Activated CD4-positive, alpha-beta T cell treated with anti-CD3 and anti-CD28 coated beads for 36 hours (primary cell): ENCODE measurements around the gene DCDC2. TPM values are rescaled to one million over a fixed set of nuclear protein-coding genes. Genes with fewer than 3 reads are reported as not detected.
"Not testable (repeated sequence)": the region's sequence is repeated elsewhere in the genome, so short reads cannot be mapped to it uniquely, and the experiment has no call there.

Experiments used
- ATAC-seq: fragments of 200-7000 bp; cut with Tn5 transposase; one replicate; pipeline ENCODE4 v1.10.0; 2021; ENCODE audit warnings: mild to moderate bottlenecking, moderate library complexity
- CTCF ChIA-PET: fragments of 350-600 bp; sonication (Branson Sonifier 250); formaldehyde crosslinking; loops from one replicate; lab custom pipeline; 2021; ENCODE audit warnings: antibody characterized with exemption; lab: Charles Lee
- POLR2A ChIA-PET: fragments of 350-600 bp; sonication (Branson Sonifier 250); formaldehyde crosslinking; loops from one replicate; lab custom pipeline; 2021; ENCODE audit warnings: antibody characterized with exemption, inconsistent platforms; lab: Charles Lee
- DNase-seq: peaks from one replicate; pipeline ENCODE4 v3.0.0-alpha.2; 2020
- H3K27ac Mint-ChIP-seq: one replicate; pipeline ENCODE4 v1.8.0; 2021; ENCODE audit warnings: mixed read lengths
- H3K27me3 Mint-ChIP-seq: one replicate; pipeline ENCODE4 v1.8.0; 2021; ENCODE audit warnings: mixed read lengths
- H3K36me3 Mint-ChIP-seq: one replicate; pipeline ENCODE4 v1.8.0; 2021; ENCODE audit warnings: low read depth, mixed read lengths
- H3K4me1 Mint-ChIP-seq: one replicate; pipeline ENCODE4 v1.8.0; 2021; ENCODE audit warnings: mixed read lengths
- H3K4me3 Mint-ChIP-seq: one replicate; pipeline ENCODE4 v1.8.0; 2021; ENCODE audit warnings: mild to moderate bottlenecking, moderate library complexity, mixed read lengths
- H3K9me3 Mint-ChIP-seq: one replicate; pipeline ENCODE4 v1.8.0; 2021; ENCODE audit warnings: low read depth, mixed read lengths
- intact Hi-C, 2 experiments: fragments of 100-400 bp; cut with DNase I in 1 of 2; cut with micrococcal nuclease in 1 of 2; formaldehyde crosslinking; loops; one replicate each; pipeline versions ENCODE4 v1.14.2 to v1.15.1; 2022 to 2024; cut with DNase I, micrococcal nuclease
- total RNA-seq, 2 experiments: library from RNA; stranded (reverse); gene quantifications; one replicate each; pipeline ENCODE4 v1.2.3, GENCODE V29; 2021

The DCDC2 gene
- total RNA-seq = under 1 TPM in 1 of 2 experiments, not detected in 1; 0.23 TPM

GRCh38 chr6:24357336-24358218 is at the start of gene DCDC2:
Gene DCDC2 (minus strand): TSS chr6:24358059. CDS start chr6:24357750, 309 bp downstream.
- ATAC-seq = peak; percentile 14
- H3K27ac Mint-ChIP-seq = no peak within 1 kb of the TSS
- H3K27me3 Mint-ChIP-seq = peaks cover 12% of the 10 kb centered on the region
- H3K36me3 Mint-ChIP-seq = no peaks in the 10 kb centered on the region
- peaks cover 28% of the 10 kb centered on the region for H3K4me1 Mint-ChIP-seq
- ChIA-PET POLR2A (no interaction called here), CTCF (no interaction called here)
- intact Hi-C loops = loop anchor here in 1 of 2 experiments (2.0 kb wide), 1 partner anchor 75 kb away; no protein-coding TSS in a partner anchor
- H3K4me3 Mint-ChIP-seq = peak within 1 kb of the TSS; percentile 68
- no peaks in the 10 kb centered on the region for H3K9me3 Mint-ChIP-seq
- DNase-seq = peak; percentile 64

- no peaks in the 10 kb centered on the region for H3K9me3 Mint-ChIP-seq
- intact Hi-C loops = loop anchor here in 1 of 2 experiments (10.0 kb wide), 1 partner anchor 290 kb away; no protein-coding TSS in a partner anchor
- DNase-seq (no peak), ATAC-seq (no peak)
- H3K27me3 Mint-ChIP-seq = peaks cover under 1% of the 10 kb centered on the region
- CTCF ChIA-PET = interaction anchor here (1.2 kb wide), 1 partner anchor 45 kb away, joined by 4 read pairs; no protein-coding TSS in a partner anchor
- H3K36me3 Mint-ChIP-seq = peaks cover 13% of the 10 kb centered on the region
- POLR2A ChIA-PET = no interaction called here
- no peak overlapping the region for H3K27ac Mint-ChIP-seq
- H3K4me1 Mint-ChIP-seq = peaks cover 26% of the 10 kb centered on the region
- H3K4me3 Mint-ChIP-seq = no peak overlapping the region
These were observed 47.4 kb upstream of the DCDC2 start for GRCh38 chr6:24405262-24405661.

- no peak for ATAC-seq
- H3K9me3 Mint-ChIP-seq = no peaks in the 10 kb centered on the region
- peak overlapping the region; percentile 86 for H3K27ac Mint-ChIP-seq
- no peak for DNase-seq
- peak overlapping the region; percentile 93 for H3K4me3 Mint-ChIP-seq
- H3K36me3 Mint-ChIP-seq = peaks cover 8% of the 10 kb centered on the region
- ChIA-PET CTCF (no interaction called here), POLR2A (no interaction called here)
- H3K27me3 Mint-ChIP-seq = peaks cover 12% of the 10 kb centered on the region
- intact Hi-C loops = loop anchor here (2.0 to 10.0 kb wide), 4 partner anchors 43 to 291 kb away; partner anchors contain the start of genes ACOT13 (in 1 of the 2), ALDH5A1 (in 1 of the 2) and TDP2 (in 1 of the 2)
- H3K4me1 Mint-ChIP-seq = peaks cover 26% of the 10 kb centered on the region
These were observed 45.6 kb upstream of the DCDC2 start for GRCh38 chr6:24403501-24403824.

- DNase-seq (peak; percentile 84), ATAC-seq (peak; percentile 97)
- CTCF ChIA-PET = interaction anchor here (0.7 to 1.2 kb wide), 2 partner anchors 19 to 120 kb away, joined by 3 to 5 read pairs; no protein-coding TSS in a partner anchor
- H3K4me1 Mint-ChIP-seq = peaks cover 24% of the 10 kb centered on the region
- H3K4me3 Mint-ChIP-seq = peak within 1 kb of the TSS; percentile 93
- H3K27me3 Mint-ChIP-seq = peaks cover 13% of the 10 kb centered on the region
- POLR2A ChIA-PET = no interaction called here
- H3K36me3 Mint-ChIP-seq = peaks cover 8% of the 10 kb centered on the region
- intact Hi-C loops = loop anchor here (1.0 to 10.0 kb wide), 6 partner anchors 42 to 292 kb away; partner anchors contain the start of genes ACOT13 (in 1 of the 2), ALDH5A1 (in 1 of the 2) and TDP2 (in 1 of the 2)
- H3K27ac Mint-ChIP-seq = peak within 1 kb of the TSS; percentile 86
- H3K9me3 Mint-ChIP-seq = no peaks in the 10 kb centered on the region
These were observed 45.0 kb upstream of the DCDC2 start, which contains the start of gene MRS2 for GRCh38 chr6:24402697-24403500. Gene MRS2 (plus strand): TSS chr6:24402936. CDS start chr6:24403047, 111 bp downstream.

GRCh38 chr6:24401458-24401857 is 43.6 kb upstream of the DCDC2 start:
- H3K4me1 Mint-ChIP-seq = peaks cover 23% of the 10 kb centered on the region
- CTCF ChIA-PET = no interaction called here

GRCh38 chr6:24400045-24401039 is 42.5 kb upstream of the DCDC2 start:
- H3K27me3 Mint-ChIP-seq = peaks cover 17% of the 10 kb centered on the region
- CTCF ChIA-PET, H3K27ac Mint-ChIP-seq, H3K9me3 Mint-ChIP-seq, H3K36me3 Mint-ChIP-seq, ATAC-seq, H3K4me3 Mint-ChIP-seq, DNase-seq: not testable (repeated sequence)
- H3K4me1 Mint-ChIP-seq = peaks cover 22% of the 10 kb centered on the region
- intact Hi-C loops = loop anchor here in 1 of 2 experiments (10.0 kb wide), 1 partner anchor 294 kb away; no protein-coding TSS in a partner anchor
- POLR2A ChIA-PET = interaction anchor here (0.6 kb wide), 1 partner anchor 680 kb away, joined by 5 read pairs; no protein-coding TSS in a partner anchor

More at GRCh38 chr6:24401458-24401857, 43.6 kb upstream of the DCDC2 start:
- H3K4me3 Mint-ChIP-seq = no peak overlapping the region
- peaks cover 8% of the 10 kb centered on the region for H3K36me3 Mint-ChIP-seq
- peaks cover 17% of the 10 kb centered on the region for H3K27me3 Mint-ChIP-seq
- POLR2A ChIA-PET = no interaction called here
- DNase-seq = no peak
- intact Hi-C loops = loop anchor here in 1 of 2 experiments (10.0 kb wide), 1 partner anchor 293 kb away; no protein-coding TSS in a partner anchor
- H3K9me3 Mint-ChIP-seq = no peaks in the 10 kb centered on the region
- ATAC-seq = no peak
- no peak overlapping the region for H3K27ac Mint-ChIP-seq

- ChIA-PET POLR2A (no interaction called here), CTCF (interaction anchor here (0.7 kb wide), 2 partner anchors 119 to 173 kb away, joined by 3 to 5 read pairs; no protein-coding TSS in a partner anchor)
- Mint-ChIP-seq H3K9me3 (no peaks in the 10 kb centered on the region), H3K4me3 (no peak overlapping the region), H3K27ac (no peak overlapping the region), H3K36me3 (no peaks in the 10 kb centered on the region), H3K27me3 (peaks cover 17% of the 10 kb centered on the region), H3K4me1 (peaks cover 3% of the 10 kb centered on the region)
- ATAC-seq (no peak), DNase-seq (no peak)
- intact Hi-C loops = no loop called here
These were observed 39.8 kb upstream of the DCDC2 start for GRCh38 chr6:24397631-24398030.

GRCh38 chr6:24396824-24397223 is 39.0 kb upstream of the DCDC2 start:
- ChIA-PET CTCF (no interaction called here), POLR2A (interaction anchor here (0.6 kb wide), 1 partner anchor 67 kb away, joined by 3 read pairs; no protein-coding TSS in a partner anchor)
- DNase-seq = no peak
- Mint-ChIP-seq H3K9me3 (no peaks in the 10 kb centered on the region), H3K36me3 (no peaks in the 10 kb centered on the region), H3K27ac (no peak overlapping the region), H3K4me1 (no peaks in the 10 kb centered on the region), H3K4me3 (no peak overlapping the region), H3K27me3 (peaks cover 17% of the 10 kb centered on the region)
- intact Hi-C loops = no loop called here
- ATAC-seq = no peak

GRCh38 chr6:24394780-24395437 is 37.0 kb upstream of the DCDC2 start:
- intact Hi-C loops = loop anchor here in 1 of 2 experiments (5.0 kb wide), 1 partner anchor 113 kb away; no protein-coding TSS in a partner anchor
- peaks cover 13% of the 10 kb centered on the region for H3K27me3 Mint-ChIP-seq
- ChIA-PET POLR2A (no interaction called here), CTCF (no interaction called here)
- H3K4me3 Mint-ChIP-seq = no peak overlapping the region
- H3K27ac Mint-ChIP-seq = no peak overlapping the region
- H3K36me3 Mint-ChIP-seq = no peaks in the 10 kb centered on the region
- H3K4me1 Mint-ChIP-seq = no peaks in the 10 kb centered on the region
- DNase-seq (no peak), ATAC-seq (no peak)
- no peaks in the 10 kb centered on the region for H3K9me3 Mint-ChIP-seq
